ENCODE measurements around the gene CALCOCO2.

CALCOCO2 gene

DNA sequence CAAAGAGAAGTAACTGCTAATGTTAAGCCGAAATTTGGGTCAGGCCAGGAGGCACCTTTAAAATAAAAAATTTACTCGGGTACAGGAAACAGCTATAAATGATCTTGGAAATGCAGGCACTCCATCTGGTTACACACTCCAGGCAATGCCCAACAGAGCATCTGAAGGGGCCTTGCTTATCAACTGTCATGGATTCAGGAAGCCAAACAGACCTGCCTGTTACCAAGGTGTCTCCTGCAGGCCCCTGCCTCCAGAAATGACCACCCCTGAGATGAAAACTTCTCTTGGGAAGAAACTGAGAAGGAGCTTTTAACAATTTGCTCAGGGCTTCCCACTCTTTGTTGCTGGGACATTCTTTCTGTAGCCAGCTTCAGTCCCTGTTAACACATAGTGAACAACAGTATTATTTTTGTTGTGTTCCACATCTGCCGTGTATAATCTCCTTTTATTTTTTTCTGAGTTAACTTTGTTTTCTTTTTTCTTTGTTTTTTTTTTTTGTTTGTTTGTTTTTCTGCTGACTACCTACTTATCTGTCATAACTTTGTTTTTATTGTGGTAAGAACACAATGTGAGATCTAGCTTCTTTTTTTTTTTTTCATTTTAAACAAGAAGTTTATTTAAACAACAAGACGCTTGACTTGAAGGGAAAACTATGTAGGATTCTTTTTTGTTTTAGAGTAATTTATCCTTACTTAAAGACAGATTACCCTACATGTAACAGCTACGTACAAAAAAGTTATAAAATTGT, 43.0 kb downstream of the CALCOCO2 start:
- DNase-seq (ENCODE audit: low read depth) = no peak

DNA sequence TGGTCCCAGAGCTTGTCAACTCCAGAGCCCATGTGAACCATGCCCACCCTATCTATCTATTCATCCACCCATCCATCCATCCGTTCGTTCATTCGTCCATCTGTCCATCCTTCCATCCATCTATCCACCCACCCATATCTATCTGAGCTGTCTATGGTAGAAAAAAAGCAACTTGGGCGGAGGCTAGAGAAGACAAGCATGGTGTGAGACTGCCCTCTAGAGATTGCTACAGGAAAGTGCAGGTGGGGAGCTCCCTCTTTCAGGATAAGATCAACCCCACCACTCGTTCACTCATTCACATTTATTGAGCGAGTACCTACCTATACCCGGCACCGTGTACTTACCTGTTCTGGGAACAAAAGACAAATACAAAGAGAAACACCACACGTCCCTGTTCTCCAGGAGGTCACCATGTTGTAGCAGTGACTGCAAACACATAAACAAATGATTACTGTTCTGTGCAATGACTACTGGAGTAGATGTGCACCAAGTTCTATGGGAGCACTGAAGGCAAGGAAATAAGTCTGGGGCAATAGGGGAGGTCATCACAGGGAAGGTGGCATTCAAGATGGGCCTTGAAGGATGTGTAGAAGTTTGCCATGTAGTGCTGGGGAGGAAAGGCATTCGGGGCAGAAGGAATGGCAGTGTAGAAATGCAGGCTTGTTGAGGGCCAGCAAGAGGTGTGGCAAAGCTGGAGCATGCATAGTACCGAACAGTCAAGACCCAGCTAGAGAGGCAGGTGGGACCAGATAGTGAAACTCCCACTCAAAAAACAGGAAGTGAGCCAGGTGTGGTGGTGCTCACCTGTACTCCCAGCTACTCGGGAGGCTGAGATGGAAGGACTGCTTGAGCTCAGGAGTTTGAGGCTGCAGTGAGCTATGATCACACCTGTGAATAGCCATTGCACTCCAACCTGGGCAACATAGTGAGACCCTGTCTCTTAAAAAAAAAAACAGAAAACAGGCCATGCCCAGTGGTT, 48.4 kb downstream of the CALCOCO2 start:
- DNase-seq (ENCODE audit: low read depth) = peak; percentile 27

DNA sequence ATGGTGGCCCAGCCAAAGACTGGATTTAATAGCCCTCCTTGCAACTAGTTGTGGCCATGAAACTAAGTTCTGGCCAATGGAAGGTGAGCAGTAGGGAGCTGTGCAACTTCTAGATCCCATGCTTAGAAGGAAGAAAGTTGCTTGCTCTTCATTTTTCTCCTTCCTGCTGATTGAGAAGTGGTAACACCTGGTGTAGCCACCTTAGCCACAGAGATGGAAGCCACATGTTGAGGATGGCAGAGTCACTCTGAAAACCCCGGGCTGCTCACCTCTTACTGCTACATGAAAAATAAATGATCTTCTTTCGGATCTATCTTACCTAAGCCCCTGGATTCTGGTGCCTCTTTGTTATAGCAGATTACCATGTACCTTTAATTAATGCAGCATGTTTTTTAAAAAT, 51.4 kb downstream of the CALCOCO2 start:
- DNase-seq (ENCODE audit: low read depth) = no peak

DNA sequence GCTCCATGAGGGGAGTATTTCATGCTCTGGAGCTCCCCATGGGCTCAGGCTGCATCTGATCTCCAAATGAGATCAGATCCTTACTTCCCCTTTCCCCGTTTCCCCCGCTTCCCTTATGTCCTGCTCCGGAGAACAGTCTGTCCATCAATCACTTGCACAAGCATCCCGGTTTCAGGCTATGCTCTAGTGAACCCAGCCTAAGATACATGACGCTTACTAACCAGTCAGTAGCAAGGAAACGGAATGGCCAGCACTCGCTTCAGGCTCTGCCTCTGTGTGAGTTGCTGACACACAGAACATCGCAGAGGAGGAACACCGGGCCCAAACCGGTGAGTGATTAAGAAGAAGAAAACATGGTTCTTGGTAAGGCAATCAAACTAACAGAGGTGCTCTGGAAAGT, 52.3 kb downstream of the CALCOCO2 start:
- no peak for DNase-seq (ENCODE audit: low read depth)

DNA sequence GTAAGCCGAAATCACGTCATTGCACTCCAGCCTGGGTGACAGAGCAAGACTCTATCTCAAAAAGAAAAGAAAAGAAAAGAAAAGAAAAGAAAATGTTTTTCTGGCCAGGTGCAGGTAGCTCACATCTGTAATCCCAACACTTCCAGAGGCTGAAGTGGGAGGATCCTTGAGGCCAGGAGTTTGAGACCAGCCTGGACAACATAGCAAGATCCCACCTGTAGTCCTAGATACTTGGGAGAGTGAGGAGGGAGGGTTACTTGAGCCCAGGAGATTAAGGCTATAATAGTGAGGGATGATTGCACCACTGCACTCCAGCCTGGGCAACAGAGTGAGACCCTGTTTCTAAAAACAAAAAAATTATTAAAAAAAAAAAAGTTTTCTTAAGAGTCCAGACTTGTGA, 59.3 kb downstream of the CALCOCO2 start:
- DNase-seq (ENCODE audit: low read depth) = no peak

DNA sequence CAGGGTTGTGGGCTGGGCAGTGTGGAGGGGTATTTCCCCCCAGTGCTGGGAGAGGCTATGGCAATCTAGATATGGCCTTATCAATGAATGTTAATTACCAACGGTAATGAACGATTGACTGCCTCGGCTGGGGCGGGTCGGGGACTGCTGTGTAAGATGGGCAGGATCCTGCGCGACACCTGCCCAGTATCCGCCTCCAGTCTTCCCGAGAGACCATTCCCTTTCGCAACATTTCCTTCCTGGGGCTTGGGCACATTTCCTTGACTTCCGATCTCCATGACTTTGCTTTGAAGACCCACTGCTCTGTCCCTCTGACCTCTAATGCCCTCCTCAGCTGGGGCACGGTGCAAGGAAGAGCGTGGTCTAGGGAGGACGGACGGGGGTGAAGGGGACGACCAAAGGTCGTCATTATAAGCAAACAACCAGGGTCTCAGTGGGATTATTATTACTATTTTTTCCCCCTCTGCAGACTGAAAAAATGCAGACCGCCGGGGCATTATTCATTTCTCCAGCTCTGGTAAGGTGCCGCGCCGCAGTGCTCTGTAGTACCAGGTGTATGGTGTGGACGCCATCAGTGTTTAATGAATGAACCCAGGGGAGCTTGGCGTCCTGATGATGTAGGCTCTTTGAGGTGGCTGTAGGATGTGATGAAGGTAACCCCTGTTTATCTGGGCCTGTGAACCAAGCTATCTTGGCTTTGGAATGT, 62.3 kb downstream of the CALCOCO2 start:
- DNase-seq (ENCODE audit: low read depth) = no peak

DNA sequence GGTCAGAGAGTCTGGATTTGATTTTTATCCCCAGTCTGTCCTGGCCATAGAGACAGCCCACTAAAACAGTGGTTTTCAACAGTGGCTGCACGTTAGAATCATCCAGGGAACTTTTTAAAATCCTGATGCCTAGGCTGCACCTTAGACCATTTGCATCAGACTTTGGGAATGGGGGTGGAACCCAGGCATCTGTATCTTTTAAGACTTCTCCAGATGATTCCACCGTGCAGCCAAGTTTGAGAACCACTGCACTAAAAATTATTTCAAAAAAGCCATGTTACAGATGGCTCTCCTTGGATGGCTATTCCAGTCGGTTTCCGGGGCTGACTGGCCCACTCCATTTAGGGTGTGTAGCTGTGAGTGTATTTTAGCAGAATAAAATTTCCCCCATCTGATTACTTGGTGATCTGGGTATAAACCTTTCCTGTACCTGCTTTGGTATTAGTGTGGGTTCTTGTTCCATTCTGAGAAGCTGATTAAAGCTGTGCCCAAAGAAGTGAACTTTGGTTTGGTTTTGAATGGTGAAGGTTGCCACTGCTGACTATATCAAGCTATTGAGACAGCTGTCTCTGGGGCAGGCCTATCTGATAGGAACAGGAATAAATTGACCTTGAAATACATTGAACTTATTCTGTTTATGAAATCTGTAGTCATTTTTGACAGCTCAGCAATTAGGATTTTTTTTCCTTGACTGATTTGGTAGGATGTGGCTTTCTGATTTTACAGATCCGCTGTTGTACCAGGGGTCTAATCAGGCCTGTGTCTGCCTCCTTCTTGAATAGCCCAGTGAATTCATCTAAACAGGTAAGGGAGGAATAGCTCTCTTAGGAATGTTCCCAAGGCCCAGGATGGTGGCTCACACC, 63.0 kb downstream of the CALCOCO2 start:
- no peak for DNase-seq (ENCODE audit: low read depth)

DNA sequence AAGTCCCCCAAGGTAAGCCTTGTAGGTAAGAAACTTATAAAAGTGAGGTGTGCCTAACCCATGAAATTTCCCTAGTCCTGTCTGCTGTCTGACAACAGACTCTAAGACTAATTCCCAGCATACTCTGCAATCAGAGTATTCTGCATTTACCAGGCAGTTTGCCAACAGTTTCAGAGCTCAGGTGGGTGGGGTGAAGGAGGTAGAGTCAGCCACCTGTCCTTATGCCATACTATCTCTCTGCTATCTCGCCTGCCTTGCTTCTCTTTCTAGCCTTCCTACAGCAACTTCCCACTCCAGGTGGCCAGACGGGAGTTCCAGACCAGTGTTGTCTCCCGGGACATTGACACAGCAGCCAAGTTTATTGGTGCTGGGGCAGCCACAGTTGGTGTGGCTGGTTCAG, 64.1 kb downstream of the CALCOCO2 start:
- no peak for DNase-seq (ENCODE audit: low read depth)

DNA sequence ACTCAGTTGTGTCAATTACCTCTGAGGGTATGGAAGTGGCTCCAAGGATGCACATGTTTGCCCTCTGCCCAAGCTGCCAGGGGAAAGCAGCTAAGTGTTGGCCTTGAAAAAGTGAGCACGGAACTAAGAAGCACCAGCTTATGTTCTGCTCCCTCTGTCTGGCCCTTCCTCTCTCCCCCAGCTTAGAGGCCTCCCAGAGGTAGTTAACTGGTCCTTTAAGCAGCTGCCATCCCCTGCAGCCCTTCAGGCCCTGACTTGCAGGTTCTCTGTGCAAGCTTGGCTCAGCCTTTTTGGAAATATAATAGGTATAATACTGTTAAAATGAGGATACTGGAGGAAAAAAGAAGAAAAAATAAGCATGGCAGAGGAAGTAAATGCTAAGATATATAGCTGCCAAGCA, 70.4 kb downstream of the CALCOCO2 start:
- no peak for DNase-seq (ENCODE audit: low read depth)

DNA sequence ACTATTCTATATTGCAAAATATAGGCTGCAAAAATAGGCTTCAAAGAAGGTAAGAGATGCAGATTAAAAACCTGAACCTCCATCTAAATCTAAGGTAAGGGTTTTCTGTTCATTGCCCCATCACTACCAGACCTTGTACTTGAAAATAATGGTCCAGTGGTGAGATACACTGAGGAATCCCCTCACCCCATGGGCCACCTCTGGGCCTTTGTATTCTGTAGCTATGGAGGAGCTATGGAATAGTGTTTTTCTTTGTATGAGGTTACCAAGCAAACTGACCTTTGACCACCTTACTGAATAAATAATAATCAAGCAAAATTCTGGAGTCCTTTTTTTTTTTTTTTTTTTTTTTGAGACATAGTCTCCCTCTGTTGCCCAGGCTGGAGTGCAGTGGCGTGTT, 72.6 kb downstream of the CALCOCO2 start:
- DNase-seq (ENCODE audit: low read depth) = no peak

DNA sequence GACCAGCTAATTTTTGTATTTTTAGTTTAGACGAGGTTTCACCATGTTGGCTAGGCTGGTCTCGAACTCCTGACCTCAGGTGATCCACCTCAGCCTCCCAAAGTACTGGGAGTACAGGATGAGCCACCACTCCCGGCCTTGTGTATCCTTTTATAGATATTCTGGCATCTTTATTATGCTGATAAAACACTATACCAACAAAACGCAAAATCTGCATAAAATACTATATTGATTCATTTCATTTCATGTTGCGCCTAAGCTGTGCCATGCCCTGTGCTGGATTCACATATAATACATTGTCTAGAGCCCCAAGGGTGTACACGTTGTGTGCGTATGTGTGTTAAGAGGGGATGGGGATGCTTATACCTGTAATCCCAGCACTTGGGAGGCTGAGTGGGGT, 73.6 kb downstream of the CALCOCO2 start:
- DNase-seq (ENCODE audit: low read depth) = no peak

DNA sequence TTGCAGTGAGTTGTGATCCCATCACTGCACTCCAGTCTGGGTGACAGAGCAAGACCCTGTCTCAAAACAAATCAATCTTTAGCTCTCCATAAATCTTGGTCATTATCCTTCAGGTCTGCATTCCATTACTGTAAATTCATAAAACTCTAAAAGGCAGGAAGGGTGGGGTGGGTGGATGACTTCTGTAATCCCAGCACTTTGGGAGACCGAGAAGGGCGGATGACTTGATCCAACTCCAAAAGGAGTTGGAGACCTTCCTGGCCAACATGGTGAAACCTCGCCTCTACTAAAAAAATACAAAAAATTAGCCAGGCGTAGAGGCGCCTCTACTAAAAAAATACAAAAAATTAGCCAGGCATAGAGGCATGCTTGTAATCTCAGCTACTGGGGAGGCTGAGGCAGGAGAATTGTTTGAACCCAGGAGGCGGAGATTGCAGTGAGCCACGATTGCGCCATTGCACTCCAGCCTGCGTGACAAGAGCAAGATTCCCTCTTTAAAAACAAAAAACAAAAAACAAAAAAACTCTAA, 75.2 kb downstream of the CALCOCO2 start:
- no peak for DNase-seq (ENCODE audit: low read depth)

DNA sequence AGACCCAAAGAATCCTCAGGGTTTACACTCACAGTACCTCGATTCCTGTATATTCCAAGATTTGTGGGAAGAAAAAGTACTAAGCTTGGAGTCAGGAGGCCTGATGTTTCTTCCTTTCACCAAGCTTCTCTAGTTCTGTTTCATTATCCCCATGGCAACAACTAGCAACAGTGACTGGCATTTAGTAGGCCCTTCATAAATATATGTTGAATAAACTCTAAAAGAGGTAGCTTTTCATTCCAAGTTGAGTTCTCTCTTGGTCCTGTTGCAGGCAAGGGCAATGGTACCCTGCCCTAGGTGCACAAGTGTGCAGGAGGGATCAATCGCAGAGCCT, 76.8 kb downstream of the CALCOCO2 start:
- DNase-seq (ENCODE audit: low read depth) = no peak

DNA sequence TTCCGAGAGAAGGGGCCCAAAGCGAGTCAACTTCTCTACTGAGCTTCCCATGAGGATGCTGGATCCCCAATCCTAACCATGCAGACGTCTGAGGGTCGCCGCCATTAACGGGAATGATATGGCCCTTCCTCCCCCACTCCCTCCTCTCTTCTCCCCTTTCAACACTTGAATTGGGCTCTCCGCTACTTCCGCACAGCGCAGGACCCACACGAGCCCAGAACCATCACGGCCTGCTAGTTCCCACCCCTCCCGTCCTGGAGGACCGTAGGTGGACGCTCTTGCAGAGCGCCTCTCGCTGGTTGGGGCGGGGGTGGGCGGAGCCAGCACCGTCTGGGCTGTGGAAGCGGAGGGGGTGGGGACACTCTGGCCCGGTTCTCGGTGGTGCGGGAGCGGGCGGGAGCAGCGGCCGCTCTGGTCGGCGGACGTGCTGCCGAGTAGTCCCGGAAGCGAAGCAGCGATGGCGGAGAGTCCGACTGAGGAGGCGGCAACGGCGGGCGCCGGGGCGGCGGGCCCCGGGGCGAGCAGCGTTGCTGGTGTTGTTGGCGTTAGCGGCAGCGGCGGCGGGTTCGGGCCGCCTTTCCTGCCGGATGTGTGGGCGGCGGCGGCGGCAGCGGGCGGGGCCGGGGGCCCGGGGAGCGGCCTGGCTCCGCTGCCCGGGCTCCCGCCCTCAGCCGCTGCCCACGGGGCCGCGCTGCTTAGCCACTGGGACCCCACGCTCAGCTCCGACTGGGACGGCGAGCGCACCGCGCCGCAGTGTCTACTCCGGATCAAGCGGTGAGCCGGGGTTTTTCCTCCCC, 77.4 kb downstream of the CALCOCO2 start, which contains the start of gene UBE2Z:
Gene UBE2Z, plus strand, starts transcription at position 361 of the 797 bp plus-strand sequence. Its CDS starts 97 bp downstream, at position 458.
- DNase-seq (ENCODE audit: low read depth) = peak; percentile 86

DNA sequence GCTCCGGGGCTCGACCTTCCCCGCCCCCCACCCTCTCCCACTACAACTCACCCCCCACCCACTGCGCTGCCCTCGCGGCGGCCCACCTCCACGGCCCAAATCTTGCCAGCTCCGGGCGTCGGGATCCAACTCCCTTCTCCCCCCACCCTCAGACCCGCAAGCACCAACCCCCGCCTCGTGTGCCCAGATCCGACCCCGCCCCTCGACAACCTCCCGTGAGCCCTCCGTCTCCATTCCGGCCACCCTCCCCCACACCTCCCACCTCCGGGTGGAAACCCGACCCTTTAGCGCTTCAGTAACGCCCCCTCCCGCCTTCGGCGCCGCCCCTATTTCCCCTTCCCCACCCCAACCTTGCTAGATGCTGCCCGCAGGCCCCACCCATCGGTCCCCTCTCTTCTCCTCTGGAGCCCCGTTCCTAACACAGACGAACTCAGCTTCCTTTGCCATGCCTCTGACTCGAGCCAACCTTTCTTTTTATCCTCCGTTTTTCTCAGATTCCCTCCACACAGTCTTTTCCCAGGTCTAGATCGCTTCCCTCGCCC, 78.1 kb downstream of the CALCOCO2 start:
- DNase-seq (ENCODE audit: low read depth) = peak; percentile 84

DNA sequence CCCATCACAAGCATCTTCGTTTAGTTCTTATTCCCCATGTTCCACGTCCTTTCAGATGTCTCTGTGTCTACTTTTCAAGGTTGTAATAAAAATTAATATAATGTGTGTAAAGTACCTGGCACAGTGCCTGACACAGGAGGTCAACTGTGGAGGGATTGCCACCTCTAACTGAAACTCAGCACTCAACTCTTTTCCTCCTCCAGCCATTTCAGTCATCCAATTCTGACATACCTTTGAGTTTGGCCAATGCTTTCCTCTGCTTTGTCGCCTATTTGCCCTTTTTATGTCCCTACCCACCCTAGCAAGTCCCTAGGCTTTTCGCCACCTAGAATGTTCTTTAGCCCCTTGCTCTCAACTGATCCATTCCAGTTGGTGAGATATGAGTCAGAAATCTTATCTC, 78.9 kb downstream of the CALCOCO2 start:
- DNase-seq (ENCODE audit: low read depth) = no peak

DNA sequence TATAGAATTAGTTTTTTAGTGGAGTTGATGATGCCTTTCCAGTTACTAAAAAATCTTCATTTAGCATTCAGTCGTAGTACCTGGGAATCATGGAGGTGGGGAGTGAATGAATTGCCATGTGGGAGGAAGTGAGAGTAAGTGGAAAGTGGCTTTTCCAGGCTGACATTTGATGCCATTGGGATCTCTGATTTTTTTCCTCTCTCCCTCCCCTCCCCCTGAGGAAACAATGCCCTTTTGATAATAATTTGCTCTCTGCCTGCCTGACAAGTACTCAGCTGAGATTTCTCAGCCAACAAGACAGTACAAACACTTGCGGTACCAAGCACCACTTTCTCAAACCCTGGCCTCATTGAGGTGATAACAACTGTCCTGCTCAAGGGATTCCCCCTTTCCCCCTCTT, 79.5 kb downstream of the CALCOCO2 start:
- no peak for DNase-seq (ENCODE audit: low read depth)

DNA sequence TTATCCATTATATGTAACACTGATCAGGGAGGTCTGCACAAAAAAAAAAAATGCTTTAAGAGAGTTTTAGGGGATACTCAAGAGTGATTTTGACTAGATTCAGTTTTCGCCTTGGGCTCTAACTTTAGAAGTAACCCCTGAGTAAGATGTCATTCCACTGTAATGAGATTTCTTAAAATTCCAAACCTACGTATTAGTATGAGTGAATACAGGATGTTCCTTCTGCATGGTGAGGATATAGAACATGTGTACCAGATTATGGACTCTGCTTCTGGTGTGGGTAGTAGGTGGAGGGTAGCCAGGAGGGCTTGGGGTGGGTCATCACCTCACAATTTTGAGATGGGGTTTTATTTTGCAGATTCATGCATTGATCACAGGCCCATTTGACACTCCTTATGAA, 81.6 kb downstream of the CALCOCO2 start:
- no peak for DNase-seq (ENCODE audit: low read depth)

Measured in activated T-helper 9 cell treated with anti-CD3 and anti-CD28 coated beads, Interleukin-2, amount 50 U/mL, for 16 hours (primary cell).